CD4-positive, alpha-beta T cell treated with Interleukin-15 for 4 hours (primary cell): ENCODE results near the gene TPK1.
"Not testable (repeated sequence)": the region's sequence is repeated elsewhere in the genome, so short reads cannot be mapped to it uniquely, and the experiment has no call there.

Experiments used
- DNase-seq: peaks from one replicate; pipeline ENCODE4 v3.0.0-alpha.2; 2020; ENCODE audit warnings: low spot score

TPK1 gene

GRCh38 chr7:144629598-144629997, 206.3 kb downstream of the TPK1 start:
- DNase-seq: no peak

- no peak for DNase-seq
Measured at GRCh38 chr7:144629011-144629410, 206.8 kb downstream of the TPK1 start.

GRCh38 chr7:144628176-144628575, 207.7 kb downstream of the TPK1 start:
- no peak for DNase-seq

GRCh38 chr7:144622745-144623144, 213.1 kb downstream of the TPK1 start:
- no peak for DNase-seq

GRCh38 chr7:144606261-144606660, 229.6 kb downstream of the TPK1 start:
- DNase-seq: no peak

GRCh38 chr7:144596953-144597352, 238.9 kb downstream of the TPK1 start:
- no peak for DNase-seq

GRCh38 chr7:144594580-144594979, 241.3 kb downstream of the TPK1 start:
- no peak for DNase-seq

GRCh38 chr7:144588559-144589051, 247.2 kb downstream of the TPK1 start:
- no peak for DNase-seq

- DNase-seq: no peak
Measured at GRCh38 chr7:144587701-144588100, 248.2 kb downstream of the TPK1 start.

- no peak for DNase-seq
Measured at GRCh38 chr7:144584726-144585125, 251.1 kb downstream of the TPK1 start.

- no peak for DNase-seq
Measured at GRCh38 chr7:144579687-144580086, 256.2 kb downstream of the TPK1 start.

- DNase-seq: no peak
Measured at GRCh38 chr7:144575456-144575855, 260.4 kb downstream of the TPK1 start.

- not testable (repeated sequence) for DNase-seq
Measured at GRCh38 chr7:144574753-144575152, 261.1 kb downstream of the TPK1 start.

- DNase-seq: no peak
Measured at GRCh38 chr7:144568233-144568632, 267.6 kb downstream of the TPK1 start.

GRCh38 chr7:144565586-144565985, 270.3 kb downstream of the TPK1 start:
- DNase-seq: no peak

- DNase-seq: no peak
Measured at GRCh38 chr7:144549861-144550260, 286.0 kb downstream of the TPK1 start.

- no peak for DNase-seq
Measured at GRCh38 chr7:144548556-144548955, 287.3 kb downstream of the TPK1 start.

GRCh38 chr7:144547888-144548287, 288.0 kb downstream of the TPK1 start:
- DNase-seq: no peak

GRCh38 chr7:144546782-144547181, 289.1 kb downstream of the TPK1 start:
- no peak for DNase-seq

- DNase-seq: no peak
Measured at GRCh38 chr7:144545330-144545729, 290.5 kb downstream of the TPK1 start.

GRCh38 chr7:144534655-144535395, 301.0 kb downstream of the TPK1 start:
- DNase-seq: no peak

GRCh38 chr7:144534196-144534595, 301.7 kb downstream of the TPK1 start:
- no peak for DNase-seq

- DNase-seq: no peak
Measured at GRCh38 chr7:144531181-144531580, 304.7 kb downstream of the TPK1 start.

GRCh38 chr7:144529269-144529926, 306.5 kb downstream of the TPK1 start:
- no peak for DNase-seq
